WTC11 (cell line): ENCODE results near the gene MPZ. TPM values are rescaled to one million over a fixed set of nuclear protein-coding genes. Genes with fewer than 3 reads are reported as not detected.

Experiments used
- ATAC-seq: fragments of 200-7000 bp; cut with Tn5 transposase; 2 replicates; pipeline ENCODE4 v1.10.0; 2021; ENCODE audit warnings: mild to moderate bottlenecking, moderate library complexity
- CTCF ChIA-PET: fragments of 300-600 bp; sonication (Branson Sonifier 250); formaldehyde crosslinking; loops from one replicate; lab custom pipeline; 2021; ENCODE audit warnings: antibody characterized with exemption; lab: Charles Lee
- POLR2A ChIA-PET: fragments of 350-600 bp; sonication (Branson Sonifier 250); formaldehyde crosslinking; loops from one replicate; lab custom pipeline; 2021; ENCODE audit warnings: antibody characterized with exemption; lab: Charles Lee
- DNase-seq: peaks from one replicate; pipeline ENCODE4 v3.0.0; 2021; ENCODE audit warnings: low spot score
- H3K27ac Mint-ChIP-seq: 2 replicates; pipeline ENCODE4 v1.8.0; 2021; ENCODE audit warnings: mixed read lengths
- H3K27me3 Mint-ChIP-seq: 2 replicates; pipeline ENCODE4 v1.8.0; 2021; ENCODE audit warnings: low read depth, mild to moderate bottlenecking, moderate library complexity, mixed read lengths
- H3K36me3 Mint-ChIP-seq: 2 replicates; pipeline ENCODE4 v1.8.0; 2021; ENCODE audit warnings: mixed read lengths
- H3K4me1 Mint-ChIP-seq: 2 replicates; pipeline ENCODE4 v1.8.0; 2022; ENCODE audit warnings: mixed read lengths
- H3K4me3 Mint-ChIP-seq: 2 replicates; pipeline ENCODE4 v1.8.0; 2021; ENCODE audit warnings: mild to moderate bottlenecking, moderate library complexity, mixed read lengths
- H3K9me3 Mint-ChIP-seq: 2 replicates; pipeline ENCODE4 v1.8.0; 2021; ENCODE audit warnings: mixed read lengths
- AFF4 ChIP-seq: sonication (generic); formaldehyde crosslinking; IDR thresholded peaks from 2 replicates; pipeline ENCODE4 v1.8.1; 2023; ENCODE audit warnings: mild to moderate bottlenecking, missing genetic modification reagents, borderline replicate concordance
- ARID4B ChIP-seq: sonication (generic); formaldehyde crosslinking; IDR thresholded peaks from 2 replicates; pipeline ENCODE4 v1.8.0; 2023; ENCODE audit warnings: missing genetic modification reagents, mild to moderate bottlenecking, borderline replicate concordance
- ATF6 ChIP-seq: sonication (generic); formaldehyde crosslinking; IDR thresholded peaks from 2 replicates; pipeline ENCODE4 v1.8.1; 2023; ENCODE audit warnings: mild to moderate bottlenecking, missing genetic modification reagents
- CREB1 ChIP-seq: sonication (generic); formaldehyde crosslinking; IDR thresholded peaks from 2 replicates; pipeline ENCODE4 v1.8.0; 2023; ENCODE audit warnings: mild to moderate bottlenecking, missing genetic modification reagents
- ERG ChIP-seq: fragments of 250-450 bp; sonication (Bioruptor Pico); IDR thresholded peaks from 2 replicates; pipeline ENCODE4 v1.8.0; 2021; ENCODE audit warnings: mild to moderate bottlenecking
- FOXK1 ChIP-seq: sonication (generic); formaldehyde crosslinking; IDR thresholded peaks from 2 replicates; pipeline ENCODE4 v1.8.0; 2022; ENCODE audit warnings: mild to moderate bottlenecking, moderate library complexity, missing genetic modification reagents
- GABPB1 ChIP-seq: sonication (generic); formaldehyde crosslinking; IDR thresholded peaks from 2 replicates; pipeline ENCODE4 v1.8.1; 2023; ENCODE audit warnings: mild to moderate bottlenecking, missing genetic modification reagents
- IRF1 ChIP-seq: sonication (generic); formaldehyde crosslinking; IDR thresholded peaks from 2 replicates; pipeline ENCODE4 v1.8.0; 2023; ENCODE audit warnings: missing genetic modification reagents
- JUN ChIP-seq: sonication (generic); formaldehyde crosslinking; IDR thresholded peaks from 2 replicates; pipeline ENCODE4 v1.8.0; 2023; ENCODE audit warnings: mild to moderate bottlenecking, missing genetic modification reagents
- KAT7 ChIP-seq: sonication (generic); formaldehyde crosslinking; IDR thresholded peaks from 2 replicates; pipeline ENCODE4 v1.8.1; 2023; ENCODE audit warnings: missing genetic modification reagents, mild to moderate bottlenecking, borderline replicate concordance
- MLX ChIP-seq: sonication (generic); formaldehyde crosslinking; IDR thresholded peaks from 2 replicates; pipeline ENCODE4 v1.8.1; 2023; ENCODE audit warnings: mild to moderate bottlenecking, missing genetic modification reagents, moderate library complexity
- MXD4 ChIP-seq: fragments of 250-450 bp; sonication (Bioruptor Pico); IDR thresholded peaks from 2 replicates; pipeline ENCODE4 v1.8.0; 2021; ENCODE audit warnings: mild to moderate bottlenecking, moderate library complexity, borderline replicate concordance
- SOX15 ChIP-seq: fragments of 250-450 bp; sonication (Bioruptor Pico); IDR thresholded peaks from 2 replicates; pipeline ENCODE4 v1.9.0; 2021; ENCODE audit warnings: mild to moderate bottlenecking
- TP53 ChIP-seq: sonication (generic); formaldehyde crosslinking; IDR thresholded peaks from 2 replicates; pipeline ENCODE4 v1.8.1; 2023; ENCODE audit warnings: mild to moderate bottlenecking, missing genetic modification reagents
- USF1 ChIP-seq: sonication (generic); formaldehyde crosslinking; IDR thresholded peaks from 2 replicates; pipeline ENCODE4 v1.8.0; 2022; ENCODE audit warnings: mild to moderate bottlenecking, missing genetic modification reagents
- ZBTB21 ChIP-seq: sonication (generic); formaldehyde crosslinking; IDR thresholded peaks from 2 replicates; pipeline ENCODE4 v1.8.1; 2023; ENCODE audit warnings: mild to moderate bottlenecking, missing genetic modification reagents, borderline replicate concordance
- ZNF121 ChIP-seq: sonication (generic); formaldehyde crosslinking; IDR thresholded peaks from 2 replicates; pipeline ENCODE4 v1.8.0; 2023; ENCODE audit warnings: missing genetic modification reagents
- ZNF317 ChIP-seq: sonication (generic); formaldehyde crosslinking; IDR thresholded peaks from 2 replicates; pipeline ENCODE4 v1.8.1; 2023; ENCODE audit warnings: low read depth, mild to moderate bottlenecking, moderate library complexity, missing genetic modification reagents, borderline replicate concordance
- total RNA-seq: library from RNA; stranded (reverse); gene quantifications from 3 replicates; pipeline ENCODE4 v1.2.3, GENCODE V29; 2021

The MPZ gene
- total RNA-seq, 1 experiment from 2014 or later: 5.2 TPM

- no peak for TF ChIP-seq JUN
- TF ChIP-seq IRF1: no peak
- TF ChIP-seq MXD4 (CRISPR knock-in tag): no peak
- no peak for TF ChIP-seq GABPB1
Measured at GRCh38 chr1:161297415-161297814, 12.4 kb downstream of the MPZ start (continued).

GRCh38 chr1:161290779-161291178 is 19.0 kb downstream of the MPZ start:
- ChIA-PET POLR2A (interaction anchor here (0.5 to 1.4 kb wide), 4 partner anchors 15 to 206 kb away, joined by 3 to 5 read pairs (median 4); partner anchors contain the start of genes PCP4L1 and TOMM40L), CTCF (interaction anchor here (0.6 to 5.3 kb wide), 30 partner anchors 11 to 109 kb away, joined by 3 to 71 read pairs (median 4); partner anchors contain the start of genes MPZ, NDUFS2, NR1I3 and PCP4L1)
- no peaks in the 10 kb centered on the region for H3K36me3 Mint-ChIP-seq
- TF ChIP-seq CREB1: no peak
- no peak for TF ChIP-seq ARID4B
- DNase-seq (no peak), ATAC-seq (no peak)
- no peaks in the 10 kb centered on the region for H3K9me3 Mint-ChIP-seq
- no peak overlapping the region for H3K4me3 Mint-ChIP-seq
- H3K4me1 Mint-ChIP-seq: peaks cover 8% of the 10 kb centered on the region
- H3K27me3 Mint-ChIP-seq: no peaks in the 10 kb centered on the region
- no peak overlapping the region for H3K27ac Mint-ChIP-seq

- ATAC-seq: no peak
- CTCF ChIA-PET: interaction anchor here (0.9 to 2.0 kb wide), 3 partner anchors 19 to 62 kb away, joined by 3 to 9 read pairs (median 4); partner anchors contain the start of genes PCP4L1 and TOMM40L
- H3K9me3 Mint-ChIP-seq: peaks cover 6% of the 10 kb centered on the region
- peaks cover 5% of the 10 kb centered on the region for H3K36me3 Mint-ChIP-seq
- H3K4me1 Mint-ChIP-seq: peaks cover 15% of the 10 kb centered on the region
- no peak overlapping the region for H3K4me3 Mint-ChIP-seq
- peaks cover 8% of the 10 kb centered on the region for H3K27me3 Mint-ChIP-seq
- POLR2A ChIA-PET: interaction anchor here (0.6 kb wide), 1 partner anchor 115 kb away, joined by 5 read pairs; no protein-coding TSS in a partner anchor
- DNase-seq: no peak
- H3K27ac Mint-ChIP-seq: no peak overlapping the region
- TF ChIP-seq ZBTB21 (CRISPR knock-in tag): no peak
- no peak for TF ChIP-seq ATF6
- no peak for TF ChIP-seq AFF4 (CRISPR knock-in tag)
- no peak for TF ChIP-seq MLX (CRISPR knock-in tag)
- TF ChIP-seq KAT7: no peak
- TF ChIP-seq USF1 (CRISPR knock-in tag): no peak
- TF ChIP-seq ZNF121 (CRISPR knock-in tag): no peak
- no peak for TF ChIP-seq JUN
- no peak for TF ChIP-seq ERG
- no peak for TF ChIP-seq SOX15 (CRISPR knock-in tag)
- TF ChIP-seq TP53 (CRISPR knock-in tag): no peak
- TF ChIP-seq FOXK1 (CRISPR knock-in tag): no peak
- no peak for TF ChIP-seq ZNF317
Measured at GRCh38 chr1:161287482-161288054, 22.2 kb downstream of the MPZ start.
